ENCODE data around the gene DIO1. TPM values are rescaled to one million over a fixed set of nuclear protein-coding genes. Genes with fewer than 3 reads are reported as not detected.

Gene DIO1
- total and polyA plus RNA-seq, 2 donors (not counting 1 experiment from before 2014, with no cell fraction given), result not detected

GRCh38 chr1:53899708-53900107 lies 5.7 kb downstream of the DIO1 start:
- POLR2A ChIA-PET, result interaction anchor here (0.6 kb wide), 1 partner anchor 60 kb away, joined by 8 read pairs; no protein-coding TSS in a partner anchor
- H3K4me3 ChIP-seq (ENCODE audit: control extremely low read depth in 1 of 5, extremely low read depth in 1 of 5, insufficient read depth in 1 of 5, low read depth in 2 of 5, low read length in 4 of 5), result no peak overlapping the region
- CTCF ChIA-PET, result interaction anchor here (1.2 kb wide), 1 partner anchor 60 kb away, joined by 3 read pairs; no protein-coding TSS in a partner anchor
- H3K27me3 ChIP-seq (replicated peaks in 1 of 4; ENCODE audit: control extremely low read depth in 1 of 4, control insufficient read depth in 3 of 4, insufficient read depth in 4 of 4, low read length in 3 of 4), result no peaks in the 10 kb centered on the region
- no peaks in the 10 kb centered on the region for H3K9me3 ChIP-seq (ENCODE audit: control extremely low read depth in 1 of 3, control insufficient read depth in 2 of 3, insufficient read depth in 1 of 3, low read length in 2 of 3)
- no peak overlapping the region for H3K4me2 ChIP-seq (replicated peaks; ENCODE audit: low read depth, low read length, poor library complexity, severe bottlenecking)
- H3K9me3 Mint-ChIP-seq (ENCODE audit: insufficient read depth), result no peaks in the 10 kb centered on the region
- TF ChIP-seq CTCF (IDR thresholded peaks at IDR 0.05) (no peak), EZH2 (IDR thresholded peaks at IDR 0.05; ENCODE audit: borderline replicate concordance, insufficient read depth, low read depth, low read length, poor library complexity, severe bottlenecking) (no peak)
- DNase-seq (no peak), ATAC-seq (ENCODE audit: low read depth) (no peak)
- no peaks in the 10 kb centered on the region for H4K20me1 ChIP-seq (ENCODE audit: control insufficient read depth, insufficient read depth, low read length, poor library complexity, severe bottlenecking)
- no peak overlapping the region for H3K27ac ChIP-seq (ENCODE audit: low read length in 2 of 2)
- H3K27me3 Mint-ChIP-seq, result peaks cover 8% of the 10 kb centered on the region
- intact Hi-C loops (cut with micrococcal nuclease), result no loop called here
- no peaks in the 10 kb centered on the region for H3K4me1 Mint-ChIP-seq
- H2AFZ ChIP-seq (ENCODE audit: insufficient read depth, low read depth, low read length, poor library complexity, severe bottlenecking), result no peak overlapping the region
- no peaks in the 10 kb centered on the region for H3K79me2 ChIP-seq (ENCODE audit: control insufficient read depth, insufficient read depth, low read length)
- whole genome bisulfite sequencing (ENCODE audit: insufficient coverage), result 96% methylated on average over 3 of the region's 3 CpGs
- H3K27ac Mint-ChIP-seq, result no peak overlapping the region
- no peaks in the 10 kb centered on the region for H3K4me1 ChIP-seq (ENCODE audit: control insufficient read depth in 2 of 2, insufficient read depth in 2 of 2, low read length in 2 of 2)
- H3K36me3 ChIP-seq (replicated peaks in 1 of 2; ENCODE audit: control extremely low read depth in 1 of 2, control insufficient read depth in 1 of 2, extremely low read depth in 1 of 2, insufficient read depth in 2 of 2, low read length in 1 of 2), result no peaks in the 10 kb centered on the region
- no peak overlapping the region for H3K4me3 Mint-ChIP-seq
- no peak overlapping the region for H3K9ac ChIP-seq (ENCODE audit: low read length)

GRCh38 chr1:53902235-53903138 lies 8.5 kb downstream of the DIO1 start:
- Mint-ChIP-seq H3K27me3 (no peaks in the 10 kb centered on the region), H3K4me1 (no peaks in the 10 kb centered on the region), H3K9me3 (ENCODE audit: insufficient read depth) (no peaks in the 10 kb centered on the region), H3K27ac (no peak overlapping the region), H3K4me3 (no peak overlapping the region)
- H4K20me1 ChIP-seq (ENCODE audit: control insufficient read depth, insufficient read depth, low read length, poor library complexity, severe bottlenecking), result no peaks in the 10 kb centered on the region
- H3K4me1 ChIP-seq (ENCODE audit: control insufficient read depth in 2 of 2, insufficient read depth in 2 of 2, low read length in 2 of 2), result no peaks in the 10 kb centered on the region
- H3K27ac ChIP-seq (ENCODE audit: low read length in 2 of 2), result no peak overlapping the region
- intact Hi-C loops (cut with micrococcal nuclease), result no loop called here
- H3K79me2 ChIP-seq (ENCODE audit: control insufficient read depth, insufficient read depth, low read length), result no peaks in the 10 kb centered on the region
- TF ChIP-seq EZH2 (IDR thresholded peaks at IDR 0.05; ENCODE audit: borderline replicate concordance, insufficient read depth, low read depth, low read length, poor library complexity, severe bottlenecking), result no peak
- no peak for TF ChIP-seq CTCF (IDR thresholded peaks at IDR 0.05)
- no peak for ATAC-seq (ENCODE audit: low read depth)
- DNase-seq, result no peak
- CTCF ChIA-PET, result no interaction called here
- H3K9ac ChIP-seq (ENCODE audit: low read length), result no peak overlapping the region
- 96% methylated on average over 6 of the region's 7 CpGs for WGBS (ENCODE audit: insufficient coverage)
- H3K4me2 ChIP-seq (replicated peaks; ENCODE audit: low read depth, low read length, poor library complexity, severe bottlenecking), result no peak overlapping the region
- no peak overlapping the region for H3K4me3 ChIP-seq (ENCODE audit: control extremely low read depth in 1 of 5, extremely low read depth in 1 of 5, insufficient read depth in 1 of 5, low read depth in 2 of 5, low read length in 4 of 5)
- POLR2A ChIA-PET, result no interaction called here
- no peaks in the 10 kb centered on the region for H3K9me3 ChIP-seq (ENCODE audit: control extremely low read depth in 1 of 3, control insufficient read depth in 2 of 3, insufficient read depth in 1 of 3, low read length in 2 of 3)
- H2AFZ ChIP-seq (ENCODE audit: insufficient read depth, low read depth, low read length, poor library complexity, severe bottlenecking), result no peak overlapping the region
- H3K36me3 ChIP-seq (replicated peaks in 1 of 2; ENCODE audit: control extremely low read depth in 1 of 2, control insufficient read depth in 1 of 2, extremely low read depth in 1 of 2, insufficient read depth in 2 of 2, low read length in 1 of 2), result no peaks in the 10 kb centered on the region
- no peaks in the 10 kb centered on the region for H3K27me3 ChIP-seq (replicated peaks in 1 of 4; ENCODE audit: control extremely low read depth in 1 of 4, control insufficient read depth in 3 of 4, insufficient read depth in 4 of 4, low read length in 3 of 4)
